HG03469 (cell line): ENCODE results near the gene XXYLT1.

Experiments
- ATAC-seq: cut with Tn5 transposase; IDR thresholded peaks from one replicate; pipeline ENCODE4 v1.9.1; 2021; ENCODE audit warnings: mild to moderate bottlenecking, moderate library complexity, moderate number of reproducible peaks; ENCODE audit not compliant: unreplicated experiment

The XXYLT1 gene

DNA sequence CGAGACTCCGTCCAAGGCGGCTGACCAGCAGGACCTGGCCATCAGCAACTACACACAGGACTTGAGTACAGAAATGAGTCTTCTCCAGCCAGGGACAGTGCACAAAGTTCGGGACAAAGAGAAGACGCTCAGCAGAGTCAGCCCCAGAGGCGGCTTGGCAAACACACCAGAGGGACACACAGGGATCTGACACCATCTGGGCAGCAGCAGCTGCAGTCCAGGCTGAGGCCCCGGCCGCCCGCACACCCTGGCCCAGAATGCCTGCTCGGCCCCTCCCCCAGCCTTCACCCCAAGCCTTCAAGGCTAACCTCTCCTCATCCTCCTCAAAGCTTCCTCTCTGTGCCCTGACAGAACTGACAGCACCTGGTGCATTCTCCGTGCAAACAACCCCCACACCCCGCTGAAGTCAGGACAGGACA, 61.1 kb downstream of the XXYLT1 start:
- no peak for ATAC-seq

DNA sequence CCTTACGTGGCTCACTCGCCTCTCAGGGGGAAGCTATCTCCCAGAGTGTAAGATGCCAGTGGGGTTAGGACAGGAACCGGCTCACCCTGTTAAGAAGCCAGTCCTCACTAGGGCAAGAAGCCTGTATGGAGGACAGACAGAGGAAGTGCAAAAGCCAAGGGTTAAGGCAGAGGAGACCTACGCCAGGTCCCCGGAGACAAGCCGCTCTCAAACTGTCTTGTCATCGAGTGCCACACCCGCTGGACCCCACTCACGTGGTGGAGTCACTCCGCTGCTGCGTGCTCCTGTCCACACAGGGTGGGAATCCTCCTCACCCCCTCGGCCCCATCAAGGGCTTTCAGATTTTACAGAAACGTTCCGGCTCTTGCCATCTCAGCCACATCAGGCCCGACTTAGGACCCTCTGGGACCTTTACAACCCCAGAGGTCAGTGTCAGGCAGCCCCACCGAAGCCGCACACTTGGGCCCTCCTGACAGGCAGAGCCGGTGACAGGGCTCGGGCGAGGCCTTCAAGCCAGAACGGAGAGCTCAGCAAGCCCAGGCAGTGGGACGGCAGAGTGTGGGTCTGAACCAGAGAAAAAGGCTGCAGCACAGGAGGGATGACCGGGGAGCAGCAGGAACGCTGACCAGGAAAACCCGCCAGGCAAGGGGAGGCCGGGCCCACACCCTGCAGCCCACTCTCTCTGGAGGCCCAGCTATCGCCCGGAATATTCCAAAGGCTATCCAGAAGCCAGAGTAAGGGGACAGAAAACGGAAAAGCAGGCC, 61.7 kb downstream of the XXYLT1 start:
- ATAC-seq = no peak

DNA sequence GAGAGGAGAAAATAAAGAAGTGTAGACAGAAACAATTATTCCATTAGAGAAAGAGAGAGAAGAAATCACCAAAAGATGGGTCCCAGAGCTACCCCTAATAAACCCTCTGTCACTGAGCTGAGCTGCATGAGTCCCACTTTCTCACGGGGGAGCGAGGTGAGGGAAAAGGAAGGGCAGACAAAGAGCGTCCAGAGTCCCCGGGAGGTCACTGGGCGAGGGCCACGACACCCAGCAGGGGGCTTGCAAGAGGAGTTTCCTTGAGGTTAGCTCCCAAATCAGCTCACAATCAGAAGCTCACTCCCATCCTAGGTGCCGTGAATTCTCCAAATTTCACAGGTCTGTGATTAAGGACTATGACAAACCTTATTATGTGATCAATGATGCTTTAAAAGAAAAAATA, 62.3 kb downstream of the XXYLT1 start:
- no peak for ATAC-seq

DNA sequence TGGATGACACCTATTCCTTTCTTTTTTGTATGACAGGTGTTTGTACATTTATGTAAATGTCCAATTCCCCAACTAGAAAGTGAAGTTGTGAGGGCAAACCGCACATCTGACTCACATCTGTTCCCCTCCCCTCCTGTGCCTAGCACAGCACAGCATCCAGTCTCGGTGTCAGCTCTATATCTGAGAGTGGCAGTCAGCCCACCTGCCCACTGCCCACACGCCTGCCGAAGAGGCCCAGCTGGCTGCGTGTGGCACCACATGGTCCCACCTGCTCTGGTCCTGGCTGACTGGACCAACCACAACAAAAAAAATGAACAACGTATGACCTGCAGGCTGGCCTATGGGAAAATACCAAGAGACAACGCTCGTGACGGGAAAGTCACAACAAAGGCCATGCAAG, 62.8 kb downstream of the XXYLT1 start:
- ATAC-seq = peak; percentile 69

DNA sequence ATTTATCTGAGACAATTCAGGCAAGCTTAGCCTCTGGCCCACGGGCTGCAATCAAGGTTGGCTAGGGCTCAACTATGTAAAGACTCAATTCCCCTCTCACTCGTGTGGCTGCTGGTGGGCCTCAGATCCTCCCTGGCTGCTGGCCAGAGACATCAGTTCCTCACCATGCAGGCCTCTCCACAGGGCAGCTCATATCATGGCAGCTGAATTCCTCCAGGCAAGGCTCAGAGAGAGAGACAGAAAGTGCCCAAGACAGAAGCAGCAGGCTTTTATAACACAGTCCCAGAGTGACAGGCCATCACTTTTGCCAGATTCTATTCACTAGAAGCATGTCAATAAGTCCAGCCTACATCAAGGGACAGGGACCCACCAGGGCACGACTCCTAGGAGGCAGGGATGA, 63.2 kb downstream of the XXYLT1 start:
- ATAC-seq = no peak

DNA sequence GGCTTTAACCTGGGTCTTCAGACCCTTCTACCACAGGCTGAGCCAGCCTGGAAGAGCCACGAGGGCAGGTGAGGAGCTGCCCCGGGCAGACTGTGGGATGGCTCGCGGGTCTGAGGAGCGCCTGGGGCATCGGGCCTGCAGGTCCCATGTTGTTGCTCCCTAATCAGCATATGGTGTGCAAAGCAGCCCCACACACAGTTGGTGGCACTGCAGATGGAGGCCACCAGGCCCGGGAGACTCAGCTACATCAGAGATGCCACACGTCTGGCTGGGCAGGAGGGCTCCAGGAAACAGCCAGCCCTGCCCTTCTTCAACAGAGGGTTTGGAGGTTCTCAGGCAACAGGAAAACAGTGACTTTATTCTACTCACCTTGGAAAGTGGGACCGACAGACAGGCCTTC, 63.9 kb downstream of the XXYLT1 start:
- ATAC-seq = no peak

DNA sequence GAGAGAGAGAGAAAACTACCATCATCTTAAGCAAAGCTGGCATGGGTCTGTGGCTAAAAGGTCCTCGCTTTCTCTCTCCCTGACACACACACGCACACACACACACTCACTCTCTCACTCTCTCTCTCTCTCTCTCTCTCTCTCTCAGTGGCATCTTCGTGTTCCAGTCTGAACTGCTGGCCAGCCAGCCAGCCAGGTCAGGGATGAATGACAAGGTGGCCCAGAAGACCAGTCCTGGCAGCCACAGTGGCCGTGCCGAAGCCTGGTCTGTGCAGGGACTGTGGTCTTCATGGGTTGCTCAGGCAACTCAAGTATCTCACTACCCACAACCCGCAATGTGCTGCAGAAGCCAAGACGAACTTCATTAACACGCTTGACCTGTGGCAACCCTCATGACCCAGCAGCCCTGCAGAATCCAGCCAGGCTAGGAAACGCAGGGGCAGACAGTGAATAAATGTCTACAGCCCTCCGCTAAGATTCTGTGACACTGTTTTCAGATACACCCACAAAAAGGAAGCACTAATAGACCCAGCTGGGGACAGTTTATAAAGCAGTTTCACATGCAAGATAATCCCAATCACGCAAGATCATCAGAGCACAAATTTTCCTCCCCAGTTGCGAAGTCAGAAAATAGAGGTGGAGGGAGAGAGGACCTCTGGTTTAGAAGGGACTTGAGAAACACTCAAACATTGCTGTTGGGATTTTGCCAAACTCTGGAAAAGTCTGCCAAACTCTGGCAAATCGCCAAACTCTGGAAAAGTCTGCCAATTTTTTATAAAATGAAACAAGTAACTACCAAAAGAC, 66.4 kb downstream of the XXYLT1 start:
- no peak for ATAC-seq

DNA sequence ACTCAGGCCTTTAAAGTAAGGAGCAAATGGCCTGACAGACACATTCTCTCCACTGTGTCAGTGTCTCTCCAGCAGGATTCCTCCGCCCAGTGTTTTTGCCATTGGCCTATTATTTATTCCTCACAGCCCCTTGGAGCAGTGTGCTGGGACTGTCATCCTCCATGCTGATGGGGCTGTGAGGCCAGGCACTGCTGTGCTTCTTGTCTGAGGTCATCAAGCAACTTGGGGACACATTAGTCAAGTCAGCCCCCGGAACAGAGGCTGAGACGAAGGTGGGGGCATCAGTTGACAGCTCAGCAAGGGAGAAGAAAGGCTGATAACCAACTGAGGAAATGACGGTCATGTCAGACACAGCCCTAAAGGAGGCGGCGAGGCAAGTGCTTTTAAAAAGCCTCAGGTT, 67.4 kb downstream of the XXYLT1 start:
- ATAC-seq = no peak

DNA sequence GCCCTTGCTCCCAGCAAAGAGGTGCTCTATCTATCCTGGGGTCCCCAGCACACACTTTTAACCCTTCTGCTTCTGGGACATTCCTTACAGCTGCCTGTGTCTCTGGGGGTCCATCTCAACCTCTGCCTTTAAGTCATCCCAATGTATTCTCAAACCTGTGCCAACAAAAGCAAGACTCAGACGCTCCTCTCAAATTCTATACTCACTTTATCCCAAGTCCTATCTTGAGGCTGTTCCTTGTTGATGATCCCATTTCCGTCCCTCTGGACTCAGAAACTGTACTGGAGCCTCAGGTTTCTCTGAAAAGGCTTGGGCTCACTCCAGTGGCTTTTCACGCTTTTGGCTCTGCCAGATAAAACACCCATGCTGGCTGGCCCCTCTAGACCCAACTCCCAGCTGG, 69.7 kb downstream of the XXYLT1 start:
- no peak for ATAC-seq

DNA sequence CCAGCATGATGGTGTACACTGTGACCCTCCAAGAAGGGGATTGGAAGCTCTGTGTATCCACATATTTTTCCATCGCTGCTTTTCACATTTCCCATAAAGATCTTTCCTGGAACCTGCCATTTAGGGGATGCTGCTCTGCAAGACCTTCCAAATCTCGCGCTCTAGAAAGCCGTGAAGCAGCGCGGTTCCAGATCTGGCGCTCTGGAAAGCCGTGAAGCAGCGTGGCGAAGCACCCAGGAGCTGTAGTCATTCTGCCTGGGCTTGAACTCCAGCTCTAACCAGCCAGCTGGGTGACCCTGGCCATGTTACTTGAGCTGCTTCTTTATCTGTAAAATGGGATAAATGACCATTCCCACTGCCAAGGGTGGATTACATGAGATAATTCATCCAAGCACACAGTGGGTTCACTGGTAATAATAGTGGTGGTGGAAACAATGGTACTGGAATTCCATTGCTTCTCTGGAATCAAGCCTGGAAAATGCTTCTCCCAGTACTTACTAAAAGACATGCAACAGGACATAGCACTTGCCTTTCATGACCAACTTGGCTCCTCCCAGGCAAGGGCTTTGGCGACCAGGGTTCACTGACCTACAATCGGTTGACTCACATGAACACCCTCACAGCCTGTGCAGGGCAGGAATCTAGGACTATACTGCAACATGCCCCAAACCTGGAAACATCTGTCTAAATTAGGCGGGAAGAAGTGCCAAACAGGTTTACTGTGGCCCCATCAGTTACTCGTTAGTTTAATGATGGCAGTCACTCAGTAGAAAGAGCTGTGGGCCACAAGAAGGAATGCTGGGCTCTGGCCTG, 70.7 kb downstream of the XXYLT1 start:
- ATAC-seq = no peak

DNA sequence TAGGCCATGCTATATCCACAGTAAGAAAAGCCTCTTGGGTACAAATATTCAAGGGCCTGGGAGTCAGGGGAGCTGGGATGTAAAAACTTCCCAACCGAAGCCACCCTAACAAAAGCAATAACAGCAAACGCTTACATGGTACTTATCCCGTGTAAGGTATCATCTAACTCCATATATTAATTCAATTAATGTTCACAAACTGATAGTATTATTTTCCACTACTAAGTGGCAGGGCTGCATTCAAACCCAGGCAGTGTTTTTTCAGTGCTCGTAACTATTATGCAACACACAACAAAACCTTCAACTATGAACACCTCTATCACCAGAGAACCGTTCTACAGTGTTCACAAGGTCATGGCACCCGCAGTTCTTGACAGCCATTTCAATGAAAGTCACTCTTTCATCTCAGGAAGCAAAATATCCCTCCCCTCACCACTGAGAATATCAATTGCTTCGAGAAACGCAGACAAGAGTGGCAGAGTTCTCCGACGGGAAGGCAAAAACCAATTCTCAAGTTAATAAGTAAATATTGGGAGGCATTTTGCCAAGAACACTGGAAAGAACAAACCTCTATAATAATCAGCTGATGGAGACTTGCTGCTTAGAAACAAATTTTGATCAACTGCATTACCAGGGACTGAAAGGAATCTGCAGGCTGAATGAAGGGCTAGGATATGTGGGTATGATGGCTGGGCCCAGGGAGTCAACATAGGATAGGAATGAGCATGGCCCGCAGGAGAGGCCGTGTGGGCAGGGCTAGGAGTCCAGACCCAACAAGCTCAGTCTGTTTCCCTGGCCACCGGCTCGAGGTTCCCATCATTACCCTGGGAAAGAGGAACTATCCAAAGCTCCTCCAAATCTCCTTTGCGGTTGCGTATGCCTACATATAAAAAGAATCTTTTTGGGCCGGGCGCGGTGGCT, 72.3 kb downstream of the XXYLT1 start:
- ATAC-seq = no peak

DNA sequence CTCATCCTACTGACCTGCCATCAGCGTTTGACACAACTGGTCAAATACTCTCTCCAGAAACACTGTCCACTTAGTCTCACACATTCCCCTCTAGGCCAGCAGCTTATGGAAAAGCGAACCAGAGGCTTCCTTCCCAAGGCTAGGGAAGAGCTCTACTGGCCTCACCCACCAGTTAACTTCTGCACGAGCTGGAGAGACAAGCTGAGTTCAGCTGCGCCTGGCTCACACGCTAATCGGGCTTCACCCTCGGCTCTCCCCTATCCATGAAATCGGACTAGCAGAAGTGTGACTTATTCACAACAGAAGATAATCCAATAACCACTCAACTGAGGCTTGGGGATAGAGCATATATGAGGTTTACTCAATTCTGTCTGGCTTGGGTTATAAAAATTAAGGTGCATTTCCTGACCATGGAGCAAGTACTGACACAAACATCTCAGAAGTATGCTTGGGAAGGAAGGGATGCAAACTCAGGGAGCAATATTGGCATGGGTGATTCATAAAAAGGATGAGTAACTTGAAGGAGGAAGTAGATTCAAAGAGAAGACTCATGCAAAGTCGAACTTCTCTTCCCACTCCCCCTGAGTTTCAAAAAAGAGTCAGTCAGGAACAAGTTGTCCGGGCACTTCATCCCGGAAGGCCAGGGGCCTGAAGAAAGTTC, 73.1 kb downstream of the XXYLT1 start:
- no peak for ATAC-seq

DNA sequence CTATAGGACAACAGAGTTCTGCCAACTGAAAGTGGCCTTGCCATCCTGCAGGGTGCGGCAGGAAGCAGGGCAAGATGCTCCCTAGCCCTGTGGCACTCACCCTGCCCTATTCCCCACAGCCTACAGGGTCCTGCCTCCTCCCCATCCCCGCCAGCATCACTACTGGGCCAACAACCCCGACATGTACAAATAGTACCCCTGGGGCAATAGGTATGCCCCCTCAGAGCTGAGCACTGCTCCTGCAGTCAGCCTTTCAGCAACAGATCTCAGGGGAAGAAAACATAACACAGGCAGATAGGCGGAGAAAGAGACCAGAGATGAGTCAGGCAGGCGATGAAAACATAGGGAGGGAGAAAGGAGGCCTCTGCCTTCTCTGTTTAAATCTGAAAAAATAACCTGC, 74.7 kb downstream of the XXYLT1 start:
- ATAC-seq = no peak

DNA sequence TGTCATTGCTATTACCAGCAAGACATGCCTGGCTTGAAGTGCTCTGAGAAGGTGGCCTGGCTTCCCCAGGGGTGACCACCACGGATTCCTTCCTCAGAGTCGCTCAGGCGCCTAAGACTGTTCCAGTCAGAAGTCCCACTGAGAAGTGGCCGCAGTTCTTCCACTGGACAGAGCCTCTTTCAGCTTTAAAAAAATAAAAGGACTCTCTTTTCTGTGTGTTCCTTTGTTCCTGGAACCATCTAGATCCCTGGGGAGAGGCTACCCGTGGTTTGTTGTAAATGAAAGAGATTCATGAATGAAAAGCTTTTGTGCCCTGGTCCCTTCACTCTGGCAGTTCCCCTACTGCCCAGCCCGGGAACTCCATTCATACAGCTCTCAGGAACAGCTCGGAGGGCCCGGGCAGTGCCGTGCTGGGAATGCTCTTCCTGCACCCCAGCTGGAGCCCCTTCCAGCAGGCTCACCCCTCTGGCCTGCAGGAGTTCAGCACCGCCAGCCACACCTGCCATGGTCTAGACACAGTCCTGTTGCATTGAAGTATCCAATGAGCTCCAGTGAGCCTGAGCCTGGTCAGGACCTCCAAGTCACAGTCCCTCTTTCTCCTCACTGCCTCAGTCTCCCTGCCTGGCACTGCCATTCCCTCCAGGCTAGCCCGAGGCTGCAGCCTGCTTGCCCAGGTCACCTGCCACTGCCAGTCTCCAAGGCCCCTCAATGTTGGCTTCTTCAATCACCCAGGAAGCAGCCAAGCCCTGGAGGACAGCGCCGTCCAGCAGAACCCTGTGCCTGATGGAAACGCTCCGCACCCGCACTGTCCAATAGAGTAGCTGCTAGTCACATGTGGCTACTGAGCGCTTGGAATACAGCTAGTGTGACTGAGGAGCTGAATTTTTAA, 75.4 kb downstream of the XXYLT1 start:
- ATAC-seq = no peak

DNA sequence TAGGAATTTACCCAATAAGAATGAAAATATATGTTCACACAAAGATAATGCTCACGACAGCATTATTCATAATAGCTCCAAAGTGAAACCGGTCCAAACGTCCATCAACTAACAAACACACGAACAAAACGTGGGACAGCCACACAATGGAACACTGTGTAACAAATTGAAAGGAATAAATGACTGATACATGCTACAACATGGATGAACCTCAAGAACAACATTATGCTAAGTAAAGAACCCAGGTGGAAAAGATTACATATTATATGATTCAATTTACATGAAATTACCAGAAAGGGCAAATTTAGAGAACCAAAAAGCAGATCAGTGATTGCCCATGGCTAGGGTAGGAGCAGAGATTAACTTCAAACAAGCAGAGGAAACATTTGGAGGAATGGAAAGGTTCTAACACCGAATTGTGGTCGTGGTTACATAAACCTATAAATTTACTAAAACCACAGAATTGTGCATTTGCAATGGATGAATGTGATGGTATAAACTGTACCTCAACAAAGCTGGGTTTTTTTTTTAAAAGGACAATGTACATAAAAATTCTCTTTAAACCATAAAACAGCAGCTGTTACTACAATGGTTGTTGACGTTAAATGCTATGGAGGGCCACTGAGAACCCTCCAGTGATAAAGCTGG, 76.3 kb downstream of the XXYLT1 start:
- ATAC-seq = no peak

DNA sequence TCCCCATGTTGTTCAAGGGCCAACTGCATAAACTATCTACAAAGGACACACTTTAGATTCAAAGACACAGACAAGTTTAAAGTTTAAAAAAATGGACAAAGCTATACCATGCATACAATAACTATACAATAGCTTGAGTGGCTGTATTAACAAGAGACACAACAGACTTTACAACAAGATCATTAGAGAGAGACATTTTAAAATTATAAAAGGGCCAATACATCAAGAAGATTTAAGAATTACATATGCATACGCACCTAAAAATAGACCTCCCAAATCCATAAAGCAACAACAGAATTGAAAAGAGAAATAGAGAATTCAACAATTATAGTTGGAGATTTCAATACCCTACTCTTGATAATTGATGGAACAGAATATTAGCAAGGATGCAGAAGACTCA, 79.4 kb downstream of the XXYLT1 start:
- no peak for ATAC-seq

DNA sequence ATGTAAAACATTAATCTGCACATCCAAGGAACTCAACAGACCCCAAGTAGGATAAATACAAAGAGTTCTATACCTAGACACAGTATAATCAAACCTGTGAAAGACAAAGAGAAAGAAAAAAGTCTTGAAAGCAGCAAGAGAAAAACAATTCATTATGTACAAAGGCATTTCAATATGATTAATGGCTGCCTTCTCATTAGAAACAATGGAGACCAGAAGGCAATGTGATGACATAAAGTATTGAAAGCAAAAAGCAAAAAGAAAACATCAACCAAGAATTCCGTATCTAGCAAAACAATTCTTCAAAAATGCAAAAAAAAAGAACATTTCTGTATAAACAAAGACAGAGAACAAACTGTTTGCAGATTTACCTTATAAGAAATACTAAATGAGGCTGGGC, 81.1 kb downstream of the XXYLT1 start:
- ATAC-seq = no peak

DNA sequence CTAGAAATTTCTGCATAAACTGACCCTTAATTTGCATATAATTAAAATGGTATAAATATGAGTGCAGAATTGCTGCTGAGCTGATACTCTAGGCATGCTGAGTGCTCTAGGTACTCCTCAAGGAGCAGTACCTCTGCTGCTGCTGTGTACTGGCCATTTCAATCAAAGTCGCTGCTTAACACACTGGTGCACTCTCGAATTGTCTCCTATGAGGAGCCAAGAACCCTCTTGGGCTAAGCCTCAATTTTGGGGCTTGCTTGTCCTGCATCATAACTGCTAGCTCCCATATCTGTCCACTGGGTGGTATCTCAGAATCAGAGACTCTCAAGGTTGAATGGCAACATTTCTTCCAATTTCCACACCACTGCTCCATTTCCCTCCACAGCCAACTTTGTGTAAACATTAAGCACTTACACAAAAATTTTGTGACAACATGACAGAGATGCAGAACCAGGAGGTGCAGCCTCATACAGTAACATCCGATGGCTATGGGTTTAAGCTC, 82.5 kb downstream of the XXYLT1 start:
- no peak for ATAC-seq
